ENCODE results near the gene IFIT3. TPM values are rescaled to one million over a fixed set of nuclear protein-coding genes. Genes with fewer than 3 reads are reported as not detected.
"Not testable (repeated sequence)": the region's sequence is repeated elsewhere in the genome, so short reads cannot be mapped to it uniquely, and the experiment has no call there.

Gene IFIT3
- total RNA-seq, 1 experiment from 2014 or later = 1.5 TPM

GRCh38 chr10:89283025-89283935 lies 44.5 kb upstream of the IFIT3 start:
- H3K4me1 ChIP-seq = peaks cover 1% of the 10 kb centered on the region; the same call in 1 of the 2 replicates
- ChIA-PET POLR2A (no interaction called here), CTCF (no interaction called here)
- H3K9me3 Mint-ChIP-seq (ENCODE audit: unreplicated experiment) = no peaks in the 10 kb centered on the region
- peaks cover under 1% of the 10 kb centered on the region for H3K4me1 Mint-ChIP-seq (ENCODE audit: low read depth, unreplicated experiment)
- no peak overlapping the region for H3K4me3 ChIP-seq (ENCODE audit: low read depth, low read length)
- BruUV-seq (replicated peaks) = no TSS peak
- H3K9me3 ChIP-seq = peaks cover 2% of the 10 kb centered on the region; the same call in 1 of the 2 replicates
- H3K27ac Mint-ChIP-seq (ENCODE audit: unreplicated experiment) = no peak overlapping the region
- H3K27me3 ChIP-seq (replicated peaks; ENCODE audit: control insufficient read depth, insufficient read depth, low read length) = no peaks in the 10 kb centered on the region
- no peaks in the 10 kb centered on the region for H3K36me3 Mint-ChIP-seq (ENCODE audit: insufficient read depth, unreplicated experiment)
- H3K27me3 Mint-ChIP-seq (ENCODE audit: insufficient read depth, unreplicated experiment) = no peaks in the 10 kb centered on the region
- DNase-seq = no peak
- no peak overlapping the region for H3K4me3 Mint-ChIP-seq (ENCODE audit: unreplicated experiment)
- no peak for TF ChIP-seq CTCF (IDR thresholded peaks at IDR 0.05; ENCODE audit: insufficient read depth in 1 of 2, low read depth in 1 of 2, low read length in 1 of 2, severe bottlenecking in 1 of 2, unreplicated experiment in 1 of 2)
- H3K36me3 ChIP-seq (ENCODE audit: control insufficient read depth, insufficient read depth, low read length) = no peaks in the 10 kb centered on the region
- intact Hi-C loops (cut with micrococcal nuclease; ENCODE audit: unreplicated experiment) = no loop called here

GRCh38 chr10:89283936-89284475 lies 43.8 kb upstream of the IFIT3 start:
- BruUV-seq (replicated peaks) = no TSS peak
- DNase-seq = no peak

GRCh38 chr10:89284711-89285110 lies 43.1 kb upstream of the IFIT3 start:
- H3K4me3 Mint-ChIP-seq (ENCODE audit: unreplicated experiment); H3K9me3 ChIP-seq; POLR2A ChIA-PET; BruUV-seq (replicated peaks); intact Hi-C loops (cut with micrococcal nuclease; ENCODE audit: unreplicated experiment); H3K4me1 ChIP-seq; H3K4me3 ChIP-seq (ENCODE audit: low read depth, low read length); DNase-seq; H3K36me3 ChIP-seq (ENCODE audit: control insufficient read depth, insufficient read depth, low read length); H3K4me1 Mint-ChIP-seq (ENCODE audit: low read depth, unreplicated experiment); H3K9me3 Mint-ChIP-seq (ENCODE audit: unreplicated experiment); H3K27ac Mint-ChIP-seq (ENCODE audit: unreplicated experiment); H3K27me3 Mint-ChIP-seq (ENCODE audit: insufficient read depth, unreplicated experiment); H3K36me3 Mint-ChIP-seq (ENCODE audit: insufficient read depth, unreplicated experiment); H3K27me3 ChIP-seq (replicated peaks; ENCODE audit: control insufficient read depth, insufficient read depth, low read length); CTCF ChIA-PET: not testable (repeated sequence)

More at GRCh38 chr10:89283936-89284475, 43.8 kb upstream of the IFIT3 start:
- CTCF ChIA-PET = no interaction called here
- POLR2A ChIA-PET = no interaction called here
- no peaks in the 10 kb centered on the region for H3K27me3 ChIP-seq (replicated peaks; ENCODE audit: control insufficient read depth, insufficient read depth, low read length)
- TF ChIP-seq CTCF (IDR thresholded peaks at IDR 0.05; ENCODE audit: insufficient read depth in 1 of 2, low read depth in 1 of 2, low read length in 1 of 2, severe bottlenecking in 1 of 2, unreplicated experiment in 1 of 2) = no peak
- peaks cover 7% of the 10 kb centered on the region; the same call in 1 of the 2 replicates for H3K9me3 ChIP-seq
- no peak overlapping the region for H3K4me3 Mint-ChIP-seq (ENCODE audit: unreplicated experiment)
- no peak overlapping the region for H3K27ac Mint-ChIP-seq (ENCODE audit: unreplicated experiment)
- no peak overlapping the region for H3K4me3 ChIP-seq (ENCODE audit: low read depth, low read length)
- no peaks in the 10 kb centered on the region for H3K4me1 ChIP-seq
- no peaks in the 10 kb centered on the region for H3K36me3 Mint-ChIP-seq (ENCODE audit: insufficient read depth, unreplicated experiment)
- H3K9me3 Mint-ChIP-seq (ENCODE audit: unreplicated experiment) = no peaks in the 10 kb centered on the region
- H3K27me3 Mint-ChIP-seq (ENCODE audit: insufficient read depth, unreplicated experiment) = no peaks in the 10 kb centered on the region
- H3K36me3 ChIP-seq (ENCODE audit: control insufficient read depth, insufficient read depth, low read length) = no peaks in the 10 kb centered on the region
- intact Hi-C loops (cut with micrococcal nuclease; ENCODE audit: unreplicated experiment) = no loop called here
- no peaks in the 10 kb centered on the region for H3K4me1 Mint-ChIP-seq (ENCODE audit: low read depth, unreplicated experiment)

GRCh38 chr10:89285303-89285702 lies 42.5 kb upstream of the IFIT3 start:
- H3K27me3 Mint-ChIP-seq (ENCODE audit: insufficient read depth, unreplicated experiment); H3K36me3 Mint-ChIP-seq (ENCODE audit: insufficient read depth, unreplicated experiment); H3K27ac Mint-ChIP-seq (ENCODE audit: unreplicated experiment); POLR2A ChIA-PET; H3K4me1 ChIP-seq; H3K4me3 Mint-ChIP-seq (ENCODE audit: unreplicated experiment); CTCF ChIA-PET; BruUV-seq (replicated peaks); H3K4me3 ChIP-seq (ENCODE audit: low read depth, low read length); H3K36me3 ChIP-seq (ENCODE audit: control insufficient read depth, insufficient read depth, low read length); H3K4me1 Mint-ChIP-seq (ENCODE audit: low read depth, unreplicated experiment); H3K9me3 Mint-ChIP-seq (ENCODE audit: unreplicated experiment); H3K9me3 ChIP-seq; H3K27me3 ChIP-seq (replicated peaks; ENCODE audit: control insufficient read depth, insufficient read depth, low read length); intact Hi-C loops (cut with micrococcal nuclease; ENCODE audit: unreplicated experiment); DNase-seq: not testable (repeated sequence)
